HG03521 (cell line): ENCODE measurements around the gene MAGEA8.
"Not testable (repeated sequence)": the region's sequence is repeated elsewhere in the genome, so short reads cannot be mapped to it uniquely, and the experiment has no call there.

Experiments
- ATAC-seq: cut with Tn5 transposase; IDR thresholded peaks from one replicate; pipeline ENCODE4 v1.9.1; 2021; ENCODE audit warnings: mild to moderate bottlenecking, moderate library complexity; ENCODE audit not compliant: unreplicated experiment

The MAGEA8 gene, protein sequence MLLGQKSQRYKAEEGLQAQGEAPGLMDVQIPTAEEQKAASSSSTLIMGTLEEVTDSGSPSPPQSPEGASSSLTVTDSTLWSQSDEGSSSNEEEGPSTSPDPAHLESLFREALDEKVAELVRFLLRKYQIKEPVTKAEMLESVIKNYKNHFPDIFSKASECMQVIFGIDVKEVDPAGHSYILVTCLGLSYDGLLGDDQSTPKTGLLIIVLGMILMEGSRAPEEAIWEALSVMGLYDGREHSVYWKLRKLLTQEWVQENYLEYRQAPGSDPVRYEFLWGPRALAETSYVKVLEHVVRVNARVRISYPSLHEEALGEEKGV

DNA sequence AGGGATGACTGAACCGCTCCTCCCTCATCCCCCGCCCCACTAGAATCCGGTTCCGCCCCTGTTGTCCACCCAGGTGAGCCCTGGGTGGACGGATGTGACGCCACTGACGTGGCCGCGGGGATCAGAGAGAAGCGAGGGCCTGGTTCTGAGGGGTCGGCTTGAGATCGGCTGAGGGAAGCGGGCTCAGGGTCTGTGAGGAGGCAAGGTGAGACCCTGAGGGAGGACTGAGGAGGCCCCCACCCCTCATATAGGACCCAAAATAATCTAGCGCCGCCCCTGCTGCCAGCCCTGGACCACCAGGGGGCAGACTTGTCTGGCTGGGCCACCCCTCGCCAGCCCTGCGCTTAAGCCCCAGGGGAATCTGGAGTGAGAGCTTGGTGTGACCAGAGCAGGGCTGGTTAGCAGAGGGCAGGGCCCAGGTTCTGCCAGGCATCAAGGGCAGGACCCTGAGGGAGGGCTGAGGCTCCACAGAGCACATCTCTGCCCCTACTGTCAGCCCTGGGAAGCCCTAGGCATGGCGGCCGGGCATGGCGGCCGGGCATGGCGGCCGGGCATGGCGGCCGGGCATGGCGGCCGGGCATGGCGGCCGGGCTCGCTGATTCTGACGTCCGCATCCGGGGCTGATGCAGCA is at the start of gene MAGEA8:
Gene MAGEA8 (plus strand): TSS at position 103 of the 631 bp plus-strand sequence. CDS start 3,090 bp downstream, outside the sequence.
- no peak for ATAC-seq

DNA sequence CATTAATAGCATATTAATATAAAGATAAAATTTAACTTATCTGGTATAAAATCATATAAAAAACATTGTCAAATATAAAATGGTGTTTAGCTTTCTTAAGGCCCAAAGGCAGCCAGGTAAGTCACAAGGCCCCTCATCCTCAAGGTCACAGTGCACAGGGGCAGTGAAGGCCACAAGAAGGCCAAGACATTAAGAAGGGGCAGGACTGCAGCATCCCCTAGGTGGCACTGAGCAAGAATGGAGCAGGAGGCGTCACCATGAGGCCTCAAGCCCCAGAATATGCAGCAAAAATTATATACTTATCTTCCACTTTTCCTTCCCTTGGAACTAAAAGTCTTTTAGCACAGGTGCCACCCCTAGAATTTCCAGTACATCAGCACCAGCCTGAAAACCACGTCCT is 49.5 kb upstream of the MAGEA8 start:
- ATAC-seq = no peak

DNA sequence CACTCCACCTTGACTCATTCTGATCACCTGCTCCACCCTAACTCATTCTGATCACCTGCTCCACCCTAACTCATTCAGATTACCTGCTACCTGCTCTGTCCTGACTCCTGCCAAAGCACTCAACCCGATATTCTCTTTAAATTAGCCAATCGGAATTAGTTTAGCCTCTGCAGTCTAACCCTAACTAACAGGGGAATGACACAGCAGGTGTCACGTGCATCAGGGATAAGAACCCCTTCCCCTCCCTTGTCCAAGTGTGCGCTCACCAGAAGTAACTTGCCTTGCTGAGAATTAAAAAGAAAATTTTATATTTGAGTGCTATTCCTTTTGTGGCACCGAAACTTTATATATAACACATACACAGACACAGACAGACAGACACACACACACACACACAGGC is 44.3 kb upstream of the MAGEA8 start:
- not testable (repeated sequence) for ATAC-seq

DNA sequence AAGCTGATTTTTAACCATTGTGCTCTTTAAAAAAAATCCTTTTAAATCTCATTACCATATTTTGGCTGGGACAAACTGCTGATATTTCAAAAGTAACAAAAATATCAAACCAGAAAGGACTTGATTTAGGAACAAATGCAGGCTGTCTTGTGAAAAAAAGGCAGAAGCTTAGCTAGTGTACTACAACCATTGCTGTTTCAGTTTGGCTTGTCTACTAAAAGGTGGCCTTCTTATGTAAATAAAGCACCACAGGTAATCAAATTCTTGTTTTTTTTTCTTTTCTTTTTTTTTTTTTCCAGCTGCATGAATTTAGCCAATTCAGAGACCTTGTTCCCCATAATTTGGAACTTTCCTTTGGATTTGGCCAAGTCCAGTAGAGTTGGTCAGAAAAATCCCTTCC is 43.8 kb upstream of the MAGEA8 start:
- no peak for ATAC-seq

DNA sequence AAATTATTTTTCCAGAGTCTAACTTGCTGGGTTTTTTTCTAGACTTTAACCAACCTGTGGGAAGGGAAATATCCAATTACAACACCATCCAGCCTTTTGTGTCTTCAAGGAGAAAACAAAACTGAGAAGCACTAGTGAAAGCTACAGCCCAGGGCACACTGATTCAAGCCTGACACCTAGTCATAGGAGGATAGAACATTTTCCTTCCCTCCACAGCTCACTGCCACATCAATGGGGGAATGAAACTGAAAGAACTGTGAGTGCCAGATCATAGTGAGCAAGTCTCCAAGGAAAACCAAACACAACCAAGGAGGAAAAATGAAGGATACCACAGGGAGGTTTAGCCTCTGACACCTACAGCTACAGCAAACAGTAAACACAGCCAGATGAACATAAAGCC is 43.3 kb upstream of the MAGEA8 start:
- no peak for ATAC-seq

DNA sequence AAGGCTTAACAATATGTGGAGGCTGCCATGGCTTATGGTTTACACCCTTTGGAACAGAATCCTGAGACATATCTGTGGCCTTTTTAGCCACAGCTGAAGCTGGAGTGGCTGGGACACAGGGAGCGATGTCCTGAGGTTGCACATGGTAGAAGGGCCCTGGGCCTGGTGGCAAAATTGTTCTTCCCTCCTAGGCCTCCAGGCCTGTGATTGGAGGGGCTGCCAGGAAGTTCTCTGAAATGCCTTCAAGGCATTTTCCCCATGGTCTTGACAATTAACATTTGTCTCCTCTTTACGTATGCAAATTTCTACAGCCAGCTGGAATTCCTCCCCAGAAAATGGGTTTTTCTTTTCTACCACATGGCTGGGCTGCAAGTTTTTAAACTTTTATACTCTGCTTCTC is 39.1 kb upstream of the MAGEA8 start:
- no peak for ATAC-seq

DNA sequence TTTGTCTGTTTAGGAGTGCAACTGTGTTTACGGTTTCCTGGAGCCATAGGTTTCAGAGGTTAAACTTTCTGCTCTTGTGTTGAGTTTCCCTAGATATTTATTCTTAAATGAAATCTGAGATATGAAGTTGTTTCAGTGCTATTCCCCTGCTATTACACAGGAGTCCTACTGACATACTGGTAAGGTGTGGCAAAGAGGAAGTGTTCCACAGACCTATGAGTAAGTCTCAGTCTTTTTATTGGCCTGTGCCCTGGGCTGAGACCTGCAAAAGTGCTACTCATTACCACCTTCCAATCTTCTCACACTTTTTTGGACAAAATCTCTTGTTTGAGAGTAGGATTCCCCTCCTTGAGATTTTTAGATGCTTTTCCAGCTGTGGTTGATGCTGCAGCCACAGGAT is 35.6 kb upstream of the MAGEA8 start:
- no peak for ATAC-seq

DNA sequence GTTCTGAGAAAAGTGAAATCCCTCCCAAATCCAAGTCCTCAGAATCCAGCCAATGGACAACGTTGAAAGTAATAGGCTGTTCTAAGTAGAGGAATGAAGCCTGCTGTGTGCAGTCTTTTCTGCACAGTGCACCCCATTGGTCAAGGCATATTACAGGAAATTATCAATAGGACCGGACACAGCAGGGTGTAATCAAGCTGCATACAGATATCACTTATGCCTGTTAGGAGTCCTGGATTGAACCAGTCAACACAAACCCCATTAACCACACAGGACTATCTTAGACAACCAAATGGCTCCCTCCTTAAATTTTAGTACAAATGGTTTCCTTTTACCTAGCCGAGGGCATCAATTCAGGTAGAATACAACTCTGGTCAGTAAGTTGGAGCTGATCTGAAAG is 34.2 kb upstream of the MAGEA8 start:
- no peak for ATAC-seq

DNA sequence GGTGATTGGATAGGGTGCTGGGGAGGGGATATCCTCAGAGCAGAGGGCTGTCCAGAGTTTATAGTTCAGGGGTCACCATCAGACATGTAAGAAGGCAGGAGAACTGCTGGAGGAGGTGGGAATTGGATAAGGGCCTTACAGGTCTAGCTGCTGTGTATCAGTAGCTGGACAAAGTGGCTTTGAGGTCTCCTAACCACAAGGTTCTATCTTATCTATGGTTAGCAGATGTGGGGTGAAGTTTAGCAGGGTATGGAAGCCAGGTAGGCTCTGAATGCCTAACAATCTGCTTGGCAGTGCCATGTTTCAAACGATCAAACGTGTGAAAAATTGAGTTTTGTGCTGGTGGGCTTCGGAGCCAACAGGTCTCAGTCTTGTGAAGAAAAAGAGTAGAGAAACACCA is 32.1 kb upstream of the MAGEA8 start:
- no peak for ATAC-seq

DNA sequence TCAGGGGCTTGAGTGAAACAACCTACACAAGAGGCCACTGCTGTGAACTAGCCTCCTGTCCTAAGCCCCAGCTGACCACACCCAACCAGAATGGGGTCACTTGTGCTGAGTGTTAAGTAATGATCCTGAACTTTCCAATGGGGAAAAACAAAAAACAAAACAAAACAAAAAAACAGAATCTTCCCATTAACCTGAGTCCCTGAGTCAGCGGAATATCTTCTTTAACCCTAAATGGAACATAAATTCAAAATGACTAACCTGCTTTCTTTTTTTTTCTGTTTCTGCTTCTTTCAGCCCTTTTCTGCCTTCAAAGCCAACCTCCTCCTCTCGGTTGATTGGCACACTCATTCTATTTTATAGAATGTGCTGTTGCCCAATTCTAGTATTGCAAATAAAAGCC is 31.2 kb upstream of the MAGEA8 start:
- no peak for ATAC-seq

DNA sequence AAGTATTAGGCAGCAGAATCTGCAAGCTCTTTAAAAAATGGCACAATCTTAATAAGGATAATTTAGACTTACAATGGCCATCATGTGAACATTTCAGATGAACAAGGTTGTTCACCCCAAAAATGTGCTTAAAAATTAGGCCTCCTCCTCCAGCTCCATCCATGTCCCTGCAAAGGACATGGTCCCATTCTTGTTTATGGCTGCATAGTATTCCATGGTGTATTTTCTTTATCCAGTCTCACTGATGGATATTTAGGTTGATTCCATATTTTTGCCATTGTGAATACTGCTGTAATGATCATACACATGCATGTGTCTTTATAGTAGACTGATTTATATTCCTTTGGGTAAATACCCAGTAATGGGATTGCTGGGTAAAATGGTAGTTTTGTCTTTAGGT is 29.1 kb upstream of the MAGEA8 start:
- ATAC-seq = no peak

DNA sequence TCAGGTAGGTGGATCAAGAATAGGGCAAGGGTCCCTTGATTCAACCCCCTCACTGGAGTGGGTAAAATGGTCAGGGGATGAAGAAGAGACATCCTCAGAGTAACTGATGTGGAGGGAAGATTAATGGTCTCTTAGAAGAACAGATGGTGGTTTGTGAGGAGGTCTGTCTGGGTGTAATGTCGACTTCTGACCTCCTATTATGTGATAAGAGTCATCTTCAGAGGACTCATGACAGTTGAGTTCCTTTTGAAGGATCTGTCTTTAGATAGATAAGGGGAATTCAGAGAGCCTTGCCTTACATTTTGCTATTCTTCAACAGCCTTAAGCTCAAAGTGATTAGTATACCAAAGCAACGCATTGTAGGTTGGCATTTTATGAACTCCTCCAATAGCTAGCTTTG is 27.1 kb upstream of the MAGEA8 start:
- no peak for ATAC-seq

DNA sequence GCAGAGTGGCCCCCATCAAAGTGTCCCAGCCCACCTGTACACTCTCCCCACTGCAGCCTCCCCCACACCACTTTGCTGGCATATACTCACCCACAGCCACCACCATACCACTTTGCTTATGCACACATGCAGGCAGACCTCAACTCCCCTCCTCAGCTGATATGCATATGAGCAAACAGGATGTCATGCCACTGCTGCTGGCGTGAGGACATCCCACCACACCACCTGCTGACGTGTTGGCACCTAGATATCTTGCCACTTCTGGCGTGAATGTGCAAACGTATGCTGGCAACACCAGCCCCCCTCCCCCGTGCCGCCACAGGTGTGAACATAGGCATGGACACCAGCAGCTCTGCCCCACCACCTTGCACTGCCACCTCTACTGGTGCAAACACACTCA is 22.4 kb upstream of the MAGEA8 start:
- ATAC-seq = no peak

DNA sequence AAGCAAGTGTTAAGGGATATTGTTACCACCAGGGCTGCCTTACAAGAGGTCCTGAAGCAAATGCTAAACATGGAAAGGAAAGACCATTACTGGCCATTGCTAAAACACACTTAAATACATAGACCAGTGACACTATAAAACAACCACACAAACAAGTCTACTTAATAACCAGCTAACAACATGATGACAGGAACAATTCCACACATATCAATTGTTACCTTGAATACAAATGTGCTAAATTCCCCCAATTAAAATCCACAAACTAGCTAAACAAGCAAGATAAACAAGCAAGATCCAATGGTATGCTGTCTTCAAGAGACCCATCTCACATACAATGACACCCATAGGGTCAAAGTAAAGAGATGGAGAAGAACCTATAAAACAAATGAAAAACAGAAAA is 20.5 kb upstream of the MAGEA8 start:
- no peak for ATAC-seq

DNA sequence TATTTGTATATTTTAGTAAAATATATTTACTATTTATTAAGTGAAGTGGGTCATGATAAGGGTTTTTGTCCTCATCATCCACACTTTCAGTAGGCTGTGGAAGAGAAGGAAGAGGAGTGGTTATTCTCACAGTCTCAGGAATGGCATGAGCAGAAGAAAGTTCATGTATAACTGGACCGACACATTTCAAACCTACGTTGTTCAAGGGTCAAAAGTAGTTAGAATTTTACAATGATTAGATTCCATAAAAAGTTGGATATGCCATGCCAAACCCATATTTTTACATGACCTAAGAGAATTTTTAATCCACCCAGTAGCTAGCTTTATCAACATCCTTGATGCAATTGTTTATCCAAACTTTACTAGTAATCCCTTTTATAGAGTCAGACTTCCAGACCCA is 15.6 kb upstream of the MAGEA8 start:
- ATAC-seq = no peak

DNA sequence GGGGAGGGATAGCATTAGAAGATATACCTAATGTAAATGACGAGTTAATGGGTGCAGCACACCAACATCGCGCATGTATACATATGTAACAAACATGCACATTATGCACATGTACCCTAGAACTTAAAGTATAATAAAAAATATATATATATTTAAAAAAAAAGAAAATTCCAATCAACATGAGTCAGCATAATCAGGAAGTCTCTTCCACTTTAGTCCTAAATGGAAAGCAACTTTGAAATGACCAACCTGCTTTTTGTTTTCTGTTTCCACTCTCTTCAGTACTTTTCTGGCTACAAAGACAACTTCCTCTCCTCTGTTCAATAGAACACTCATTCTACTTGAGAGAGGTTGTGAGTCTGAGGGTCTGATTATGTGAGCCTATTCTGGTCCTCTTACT is 13.5 kb upstream of the MAGEA8 start:
- ATAC-seq = no peak

DNA sequence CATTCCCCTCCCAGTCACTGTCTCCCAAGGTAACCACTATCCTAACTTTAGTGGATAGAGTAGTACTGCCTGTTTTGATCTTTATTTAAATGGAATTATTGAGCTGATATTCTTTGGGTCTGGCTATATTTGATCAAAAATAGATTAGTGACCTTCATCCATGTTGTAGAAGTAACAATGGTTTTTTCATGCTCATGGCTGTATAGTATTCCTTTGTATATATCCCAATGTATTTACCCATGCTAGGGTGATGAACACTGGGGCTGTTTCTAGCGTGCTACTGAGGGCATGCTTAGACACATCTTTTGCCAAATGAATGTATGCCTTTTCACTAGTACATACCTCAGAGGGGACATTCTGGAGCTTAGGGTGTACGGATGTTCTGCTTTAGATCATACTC is 10.1 kb upstream of the MAGEA8 start:
- no peak for ATAC-seq

DNA sequence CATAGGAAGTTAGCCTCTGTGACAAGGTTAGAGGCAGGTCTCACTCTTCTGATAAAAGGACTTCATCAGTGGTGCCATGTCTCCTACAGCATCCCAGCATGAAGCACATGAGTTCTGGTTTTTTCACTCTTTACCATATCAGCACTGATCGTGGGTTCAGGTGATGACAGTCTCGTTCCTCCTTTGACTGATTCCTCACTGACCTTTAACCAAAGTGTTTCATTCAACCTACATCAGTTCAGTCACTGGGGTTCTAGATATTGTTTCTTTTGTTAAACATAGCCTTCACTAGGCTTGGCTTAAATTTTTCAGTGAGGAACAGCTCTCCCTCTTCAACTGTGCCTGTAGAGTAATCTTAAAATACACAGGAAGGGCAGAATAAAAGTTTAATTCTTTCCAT is 9.6 kb upstream of the MAGEA8 start:
- no peak for ATAC-seq

DNA sequence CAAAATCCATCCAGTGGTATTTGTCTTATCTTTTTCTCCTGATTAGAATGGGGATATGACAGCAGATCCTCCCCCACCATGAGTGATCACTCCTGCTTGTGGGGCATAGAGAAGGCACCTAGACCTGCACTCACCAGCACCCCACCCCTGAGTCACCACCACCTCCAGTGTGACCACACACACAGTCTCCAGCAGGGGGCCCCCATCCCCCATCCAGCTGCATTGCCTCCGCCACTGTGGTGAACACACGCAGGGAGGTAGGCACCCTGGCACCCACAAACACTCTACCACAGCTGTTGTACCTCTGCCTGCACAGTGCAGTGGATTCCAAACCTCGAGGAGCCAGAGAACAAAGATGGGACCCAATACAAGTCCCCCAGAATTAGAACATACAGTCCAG is 9.0 kb upstream of the MAGEA8 start:
- ATAC-seq = peak; percentile 93

DNA sequence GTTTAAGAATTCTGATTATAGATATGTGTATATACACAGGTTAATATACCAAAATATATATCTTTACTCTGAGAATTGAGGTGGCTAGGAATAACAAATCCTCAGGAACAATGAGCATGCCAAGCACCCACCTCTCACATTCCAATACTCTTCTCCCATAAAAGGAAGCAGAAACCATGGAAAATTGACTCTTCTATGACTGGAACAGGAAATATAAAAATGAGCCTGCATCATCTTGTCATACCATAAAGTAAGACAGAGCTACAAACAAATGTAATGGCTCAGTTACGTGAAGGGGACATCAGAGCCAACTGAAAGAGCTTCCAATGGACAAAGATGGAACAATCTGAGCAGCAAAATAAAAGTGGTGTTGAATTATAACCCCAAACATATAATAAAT is 3.8 kb upstream of the MAGEA8 start:
- ATAC-seq = no peak

DNA sequence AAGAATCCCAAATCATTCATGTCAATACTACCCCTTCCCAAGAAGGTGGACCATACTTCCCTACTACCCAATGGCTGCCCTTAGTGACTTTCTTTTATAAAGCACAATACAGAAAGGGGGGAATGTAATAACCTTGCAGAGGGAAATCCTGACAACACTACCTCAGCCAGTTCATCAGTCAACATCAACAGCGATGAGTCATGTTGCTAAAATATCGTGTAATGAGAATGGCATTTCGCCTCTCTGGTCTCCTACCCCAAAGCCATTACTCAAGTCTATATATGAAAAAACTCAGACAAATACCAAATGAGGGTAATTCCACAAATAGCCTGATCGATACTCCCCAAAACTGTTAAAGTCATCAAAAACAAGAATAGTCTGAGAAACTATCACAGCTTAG is 3.3 kb upstream of the MAGEA8 start:
- ATAC-seq = no peak

DNA sequence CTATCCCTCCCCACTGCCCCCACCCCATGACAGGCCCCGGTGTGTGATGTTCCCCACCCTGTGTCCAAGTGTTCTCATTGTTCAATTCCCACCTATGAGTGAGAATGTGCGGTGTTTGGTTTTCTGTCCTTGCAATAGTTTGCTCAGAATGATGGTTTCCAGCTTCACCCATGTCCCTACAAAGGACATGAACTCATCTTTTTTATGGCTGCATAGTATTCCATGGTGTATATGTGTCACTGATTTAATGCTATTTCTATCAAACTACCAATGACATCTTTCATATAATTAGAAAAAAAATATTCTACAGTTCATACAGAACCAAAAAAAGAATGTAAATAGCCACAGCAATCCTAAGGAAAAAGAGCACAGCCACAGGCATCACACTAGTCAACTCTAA is 9.8 kb downstream of the MAGEA8 start:
- not testable (repeated sequence) for ATAC-seq

DNA sequence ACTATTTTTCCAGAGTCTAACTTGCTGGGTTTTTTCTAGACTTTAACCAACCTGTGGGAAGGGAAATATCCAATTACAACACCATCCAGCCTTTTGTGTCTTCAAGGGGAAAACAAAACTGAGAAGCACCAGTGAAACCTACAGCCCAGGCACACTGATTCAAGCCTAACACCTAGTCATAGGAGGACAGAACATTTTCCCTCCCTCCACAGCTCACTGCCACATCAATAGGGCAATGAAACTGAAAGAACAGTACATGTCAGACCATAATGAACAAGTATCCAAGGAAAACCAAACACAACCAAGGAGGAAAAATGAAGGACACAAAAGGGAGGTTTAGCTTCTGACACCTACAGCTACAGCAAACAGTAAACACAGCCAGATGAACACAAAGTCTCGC is 17.6 kb downstream of the MAGEA8 start:
- ATAC-seq = no peak
